ENCODE data around the gene IGLL1. TPM values are rescaled to one million over a fixed set of nuclear protein-coding genes. Genes with fewer than 3 reads are reported as not detected.

The IGLL1 gene
- total and polyA plus RNA-seq, 2 donors (not counting 3 experiments of a cell fraction or from before 2014, with no cell fraction given): not detected

- no peaks in the 10 kb centered on the region for H3K4me1 ChIP-seq (ENCODE audit: control insufficient read depth, extremely low read depth, insufficient read depth, low read length)
- no peak overlapping the region for H3K4me2 ChIP-seq (ENCODE audit: insufficient read depth, low read length)
- ChIA-PET POLR2A (interaction anchor here (0.6 kb wide), 1 partner anchor 26 kb away, joined by 3 read pairs; no protein-coding TSS in a partner anchor), CTCF (interaction anchor here (4.2 kb wide), 1 partner anchor 15 kb away, joined by 12 read pairs; no protein-coding TSS in a partner anchor)
- BruUV-seq (replicated peaks): no TSS peak
- TF ChIP-seq MAX (IDR thresholded peaks at IDR 0.05; ENCODE audit: insufficient read depth, insufficient read length) (no peak), EZH2 (IDR thresholded peaks at IDR 0.05; ENCODE audit: borderline replicate concordance, low read depth, low read length, severe bottlenecking) (no peak), GATA2 (IDR thresholded peaks at IDR 0.05; ENCODE audit: insufficient read depth, insufficient read length, low read depth, low read length) (no peak), JUN (IDR thresholded peaks at IDR 0.05; ENCODE audit: borderline replicate concordance, insufficient read depth, insufficient read length, low read depth) (no peak), POLR2A (IDR thresholded peaks at IDR 0.05; ENCODE audit: low read depth, low read length) (no peak), CTCF (IDR thresholded peaks at IDR 0.05; ENCODE audit: extremely low read depth in 1 of 2, insufficient read depth in 1 of 2, low read depth in 1 of 2, low read length in 2 of 2) (no peak), MYC (IDR thresholded peaks at IDR 0.05; ENCODE audit: low read depth, low read length) (no peak), POLR2AphosphoS5 (IDR thresholded peaks at IDR 0.05; ENCODE audit: insufficient read depth, low read depth, low read length) (no peak), FOS (IDR thresholded peaks at IDR 0.05; ENCODE audit: borderline replicate concordance, insufficient read depth, low read length) (no peak)
- no peaks in the 10 kb centered on the region for H3K9me1 ChIP-seq (replicated peaks; ENCODE audit: control insufficient read depth, extremely low read depth, insufficient read depth, low read length)
- H3K27me3 ChIP-seq (ENCODE audit: control insufficient read depth in 2 of 2, insufficient read depth in 2 of 2, low read length in 2 of 2): no peaks in the 10 kb centered on the region
- no peak overlapping the region for H3K9ac ChIP-seq (replicated peaks; ENCODE audit: extremely low read depth, insufficient read depth, low read length)
- H4K20me1 ChIP-seq (replicated peaks; ENCODE audit: control insufficient read depth, extremely low read depth, insufficient read depth, low read length): no peaks in the 10 kb centered on the region
- dilution Hi-C loops (cut with MboI; ENCODE audit: extremely low pct_ligation_motif_present, low sequenced_read_pairs): no loop called here
- no peaks in the 10 kb centered on the region for H3K79me2 ChIP-seq (ENCODE audit: control insufficient read depth, insufficient read depth, low read length)
- no peak overlapping the region for H3K4me3 ChIP-seq (replicated peaks in 1 of 3; ENCODE audit: insufficient read depth in 1 of 3, low read depth in 1 of 3, low read length in 3 of 3)
- no peaks in the 10 kb centered on the region for H3K9me3 ChIP-seq (replicated peaks; ENCODE audit: control insufficient read depth, insufficient read depth, low read length)
- H3K27ac ChIP-seq (ENCODE audit: insufficient read depth, low read depth, low read length): no peak overlapping the region
- intact Hi-C loops (cut with micrococcal nuclease): no loop called here
- DNase-seq (ENCODE audit: low read depth, low spot score) (no peak), FAIRE-seq (no peak)
- H3K36me3 ChIP-seq (ENCODE audit: control insufficient read depth in 2 of 2, extremely low read depth in 1 of 2, insufficient read depth in 2 of 2, low read length in 2 of 2): no peaks in the 10 kb centered on the region
- H2AFZ ChIP-seq (ENCODE audit: low read depth, low read length): no peak overlapping the region
Measured at GRCh38 chr22:23606204-23607131, 26.4 kb upstream of the IGLL1 start.
